SK-N-SH treated with all-trans-retinoic acid at 6 μM for 48 hours (cell line): Measurements from ENCODE around the gene FFAR4.

Experiments
- ATAC-seq: fragments of 200-7000 bp; cut with Tn5 transposase; 3 replicates; pipeline ENCODE4 v1.9.1; 2020; ENCODE audit warnings: mild to moderate bottlenecking, moderate library complexity
- ARNTL ChIP-seq: fragments of 450-650 bp; formaldehyde crosslinking; IDR thresholded peaks from 2 replicates; pipeline ENCODE4 v1.5.0; 2020; ENCODE audit warnings: low read depth, mild to moderate bottlenecking, moderate library complexity, borderline replicate concordance
- BACH2 ChIP-seq: fragments of 250-450 bp; sonication (Bioruptor Pico); IDR thresholded peaks from 2 replicates; pipeline ENCODE4 v1.9.0; 2021; ENCODE audit warnings: mild to moderate bottlenecking, borderline replicate concordance
- CSDC2 ChIP-seq: fragments of 250-450 bp; sonication (Bioruptor Pico); IDR thresholded peaks from 2 replicates; pipeline ENCODE4 v1.5.0; 2020; ENCODE audit warnings: mild to moderate bottlenecking, moderate library complexity
- ESRRG ChIP-seq: fragments of 250-450 bp; sonication (Bioruptor Pico); IDR thresholded peaks from 2 replicates; pipeline ENCODE4 v1.6.1; 2021; ENCODE audit warnings: mild to moderate bottlenecking
- GLIS3 ChIP-seq: fragments of 250-450 bp; sonication (Bioruptor Pico); IDR thresholded peaks from 2 replicates; pipeline ENCODE4 v1.5.0; 2020; ENCODE audit warnings: mild to moderate bottlenecking, moderate library complexity
- OSR1 ChIP-seq: fragments of 250-450 bp; sonication (Bioruptor Pico); IDR thresholded peaks from 2 replicates; pipeline ENCODE4 v1.8.0; 2022; ENCODE audit warnings: moderate library complexity, mild to moderate bottlenecking, inconsistent platforms
- PPARA ChIP-seq: fragments of 250-450 bp; sonication (Bioruptor Pico); IDR thresholded peaks from 2 replicates; pipeline ENCODE4 v1.5.0; 2020; ENCODE audit warnings: mild to moderate bottlenecking, borderline replicate concordance
- RARB ChIP-seq: fragments of 250-450 bp; sonication (Bioruptor Pico); IDR thresholded peaks from 2 replicates; pipeline ENCODE4 v1.8.0; 2021; ENCODE audit warnings: mild to moderate bottlenecking, moderate library complexity
- SNAI2 ChIP-seq: fragments of 250-450 bp; sonication (Bioruptor Pico); IDR thresholded peaks from 2 replicates; pipeline ENCODE4 v1.5.0; 2020; ENCODE audit warnings: mild to moderate bottlenecking, moderate library complexity
- TCF4 ChIP-seq: fragments of 250-450 bp; sonication (Bioruptor Pico); IDR thresholded peaks from 2 replicates; pipeline ENCODE4 v1.8.0; 2021; ENCODE audit warnings: mild to moderate bottlenecking, moderate library complexity, borderline replicate concordance
- TOX ChIP-seq: fragments of 250-450 bp; sonication (Bioruptor Pico); IDR thresholded peaks from 2 replicates; pipeline ENCODE4 v1.8.0; 2021; ENCODE audit warnings: mild to moderate bottlenecking, moderate library complexity, borderline replicate concordance
- ZC3H10 ChIP-seq: fragments of 250-450 bp; sonication (Bioruptor Pico); IDR thresholded peaks from 2 replicates; pipeline ENCODE4 v1.5.1; 2021; ENCODE audit warnings: mild to moderate bottlenecking, moderate library complexity
- ZFP3 ChIP-seq: fragments of 250-450 bp; sonication (Bioruptor Pico); IDR thresholded peaks from 2 replicates; pipeline ENCODE4 v1.5.0; 2020; ENCODE audit warnings: mild to moderate bottlenecking, moderate library complexity
- ZNF565 ChIP-seq: fragments of 450-650 bp; formaldehyde crosslinking; conservative IDR thresholded peaks from 2 replicates; pipeline ENCODE4 v1.5.0; 2020; ENCODE audit warnings: low read depth, mild to moderate bottlenecking, moderate library complexity
- ZNF70 ChIP-seq: fragments of 450-650 bp; formaldehyde crosslinking; IDR thresholded peaks from 2 replicates; pipeline ENCODE4 v1.5.0; 2020; ENCODE audit warnings: mild to moderate bottlenecking, moderate library complexity
- ZNF8 ChIP-seq: fragments of 450-650 bp; formaldehyde crosslinking; IDR thresholded peaks from 2 replicates; pipeline ENCODE4 v1.5.0; 2020; ENCODE audit warnings: mild to moderate bottlenecking, moderate library complexity
- TF ChIP-seq, protein P1 (sequence below): fragments of 250-450 bp; sonication (Bioruptor Pico); IDR thresholded peaks from 2 replicates; pipeline ENCODE4 v1.8.0; 2020; ENCODE audit warnings: mild to moderate bottlenecking, moderate library complexity, borderline replicate concordance
- TF ChIP-seq, protein P2 (sequence below): fragments of 250-450 bp; sonication (Bioruptor Pico); IDR thresholded peaks from 2 replicates; pipeline ENCODE4 v1.5.1; 2021; ENCODE audit warnings: mild to moderate bottlenecking, moderate library complexity
- TF ChIP-seq, protein P3 (sequence below): fragments of 250-450 bp; sonication (Bioruptor Pico); IDR thresholded peaks from 2 replicates; pipeline ENCODE4 v1.8.0; 2021; ENCODE audit warnings: low read depth, mild to moderate bottlenecking, moderate library complexity, borderline replicate concordance

The FFAR4 gene

DNA sequence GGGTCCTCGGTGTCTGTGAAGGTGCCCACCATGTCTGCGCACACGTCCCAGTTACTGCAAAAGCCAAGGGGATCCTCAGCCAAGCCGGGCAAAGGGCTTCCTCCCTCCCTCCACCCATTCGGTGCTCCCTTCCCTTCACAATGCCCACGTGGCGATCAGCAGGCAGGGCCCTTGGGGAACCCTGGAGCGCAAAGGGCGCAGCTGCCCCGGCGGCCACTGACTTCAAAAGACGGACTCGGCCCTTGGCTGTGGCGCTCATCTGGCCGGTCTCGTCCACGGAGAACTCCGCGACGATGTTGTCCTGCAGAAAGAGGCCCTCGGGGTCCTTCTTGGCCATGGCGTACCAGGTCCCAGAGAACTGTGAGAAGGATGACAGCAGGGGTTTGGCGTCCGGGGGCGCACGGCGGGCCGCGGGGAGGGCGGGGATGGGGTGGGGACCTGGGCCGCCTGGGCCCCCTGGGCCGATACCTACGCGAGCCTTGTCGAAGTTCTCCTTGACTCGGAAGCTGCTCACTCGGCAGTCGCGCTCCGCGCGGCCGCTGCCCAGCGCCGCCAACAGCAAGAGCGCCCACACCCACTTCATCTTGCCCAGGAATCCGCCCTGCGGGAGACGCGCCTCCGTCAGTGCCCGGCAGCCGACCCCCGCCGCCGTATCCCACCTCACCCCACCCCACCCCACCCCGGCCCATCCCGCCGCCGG lies 34.1 kb downstream of the FFAR4 start:
- ATAC-seq = peak; percentile 83
- 0 out of 2 replicates have a peak, but pooled peaks have one; percentile 35 for TF ChIP-seq ZNF8 (CRISPR knock-in tag)
- TF ChIP-seq ZNF70 (CRISPR knock-in tag) = no peak
- TF ChIP-seq, protein P1, sequence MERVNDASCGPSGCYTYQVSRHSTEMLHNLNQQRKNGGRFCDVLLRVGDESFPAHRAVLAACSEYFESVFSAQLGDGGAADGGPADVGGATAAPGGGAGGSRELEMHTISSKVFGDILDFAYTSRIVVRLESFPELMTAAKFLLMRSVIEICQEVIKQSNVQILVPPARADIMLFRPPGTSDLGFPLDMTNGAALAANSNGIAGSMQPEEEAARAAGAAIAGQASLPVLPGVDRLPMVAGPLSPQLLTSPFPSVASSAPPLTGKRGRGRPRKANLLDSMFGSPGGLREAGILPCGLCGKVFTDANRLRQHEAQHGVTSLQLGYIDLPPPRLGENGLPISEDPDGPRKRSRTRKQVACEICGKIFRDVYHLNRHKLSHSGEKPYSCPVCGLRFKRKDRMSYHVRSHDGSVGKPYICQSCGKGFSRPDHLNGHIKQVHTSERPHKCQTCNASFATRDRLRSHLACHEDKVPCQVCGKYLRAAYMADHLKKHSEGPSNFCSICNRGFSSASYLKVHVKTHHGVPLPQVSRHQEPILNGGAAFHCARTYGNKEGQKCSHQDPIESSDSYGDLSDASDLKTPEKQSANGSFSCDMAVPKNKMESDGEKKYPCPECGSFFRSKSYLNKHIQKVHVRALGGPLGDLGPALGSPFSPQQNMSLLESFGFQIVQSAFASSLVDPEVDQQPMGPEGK = no peak
- TF ChIP-seq ZNF565 (CRISPR knock-in tag) = no peak
- TF ChIP-seq CSDC2 (CRISPR knock-in tag) = no peak

DNA sequence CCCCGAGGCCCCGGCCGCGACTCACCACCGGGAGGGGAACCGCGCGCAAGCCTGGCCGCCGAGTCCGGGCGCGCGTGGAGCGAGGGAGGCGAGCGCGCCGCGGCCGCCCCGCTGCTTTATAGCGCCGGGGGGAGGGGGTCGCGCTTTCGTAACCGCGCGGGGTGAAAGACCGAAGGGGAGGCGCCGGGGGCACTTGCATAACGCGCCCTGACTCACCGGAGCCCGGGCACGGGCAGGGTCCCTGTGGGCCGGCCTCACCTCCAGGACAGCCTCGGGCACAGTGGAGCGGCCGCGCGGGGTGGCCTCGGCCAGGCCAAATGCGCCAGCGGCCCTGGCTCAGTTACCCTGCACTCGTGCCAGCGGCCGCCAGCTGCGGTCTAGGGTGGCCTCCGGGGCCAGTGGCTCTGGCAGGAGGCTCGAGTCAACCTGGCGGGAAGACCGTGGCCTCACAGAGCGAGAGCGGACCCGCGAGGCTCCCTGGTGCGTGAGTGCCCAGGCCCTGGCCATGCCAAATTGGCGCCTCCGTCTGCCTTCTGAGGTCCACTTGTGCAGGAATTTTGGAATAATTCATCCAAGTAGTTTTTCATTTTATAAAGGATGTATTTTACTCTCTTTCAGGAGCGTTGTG lies 34.8 kb downstream of the FFAR4 start, which contains the start of gene RBP4:
RBP4 (minus strand) TSS at position 90 of the 628 bp plus-strand sequence. CDS start 207 bp downstream, outside the sequence.
- ATAC-seq = peak; percentile 53
- TF ChIP-seq ZNF565 (CRISPR knock-in tag) (no peak), TCF4 (CRISPR knock-in tag) (no peak), GLIS3 (CRISPR knock-in tag) (no peak), ESRRG (CRISPR knock-in tag) (no peak), ZNF70 (CRISPR knock-in tag) (no peak), SNAI2 (CRISPR knock-in tag) (no peak), ARNTL (CRISPR knock-in tag) (no peak), ZFP3 (CRISPR knock-in tag) (no peak), BACH2 (no peak), ZC3H10 (CRISPR knock-in tag) (no peak), RARB (CRISPR knock-in tag) (no peak), PPARA (CRISPR knock-in tag) (no peak)
- TF ChIP-seq, protein P2, sequence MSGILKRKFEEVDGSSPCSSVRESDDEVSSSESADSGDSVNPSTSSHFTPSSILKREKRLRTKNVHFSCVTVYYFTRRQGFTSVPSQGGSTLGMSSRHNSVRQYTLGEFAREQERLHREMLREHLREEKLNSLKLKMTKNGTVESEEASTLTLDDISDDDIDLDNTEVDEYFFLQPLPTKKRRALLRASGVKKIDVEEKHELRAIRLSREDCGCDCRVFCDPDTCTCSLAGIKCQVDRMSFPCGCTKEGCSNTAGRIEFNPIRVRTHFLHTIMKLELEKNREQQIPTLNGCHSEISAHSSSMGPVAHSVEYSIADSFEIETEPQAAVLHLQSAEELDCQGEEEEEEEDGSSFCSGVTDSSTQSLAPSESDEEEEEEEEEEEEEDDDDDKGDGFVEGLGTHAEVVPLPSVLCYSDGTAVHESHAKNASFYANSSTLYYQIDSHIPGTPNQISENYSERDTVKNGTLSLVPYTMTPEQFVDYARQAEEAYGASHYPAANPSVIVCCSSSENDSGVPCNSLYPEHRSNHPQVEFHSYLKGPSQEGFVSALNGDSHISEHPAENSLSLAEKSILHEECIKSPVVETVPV (CRISPR knock-in tag) = no peak
- TF ChIP-seq, protein P3, sequence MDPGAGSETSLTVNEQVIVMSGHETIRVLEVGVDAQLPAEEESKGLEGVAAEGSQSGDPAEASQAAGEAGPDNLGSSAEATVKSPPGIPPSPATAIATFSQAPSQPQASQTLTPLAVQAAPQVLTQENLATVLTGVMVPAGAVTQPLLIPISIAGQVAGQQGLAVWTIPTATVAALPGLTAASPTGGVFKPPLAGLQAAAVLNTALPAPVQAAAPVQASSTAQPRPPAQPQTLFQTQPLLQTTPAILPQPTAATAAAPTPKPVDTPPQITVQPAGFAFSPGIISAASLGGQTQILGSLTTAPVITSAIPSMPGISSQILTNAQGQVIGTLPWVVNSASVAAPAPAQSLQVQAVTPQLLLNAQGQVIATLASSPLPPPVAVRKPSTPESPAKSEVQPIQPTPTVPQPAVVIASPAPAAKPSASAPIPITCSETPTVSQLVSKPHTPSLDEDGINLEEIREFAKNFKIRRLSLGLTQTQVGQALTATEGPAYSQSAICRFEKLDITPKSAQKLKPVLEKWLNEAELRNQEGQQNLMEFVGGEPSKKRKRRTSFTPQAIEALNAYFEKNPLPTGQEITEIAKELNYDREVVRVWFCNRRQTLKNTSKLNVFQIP (CRISPR knock-in tag) = no peak

DNA sequence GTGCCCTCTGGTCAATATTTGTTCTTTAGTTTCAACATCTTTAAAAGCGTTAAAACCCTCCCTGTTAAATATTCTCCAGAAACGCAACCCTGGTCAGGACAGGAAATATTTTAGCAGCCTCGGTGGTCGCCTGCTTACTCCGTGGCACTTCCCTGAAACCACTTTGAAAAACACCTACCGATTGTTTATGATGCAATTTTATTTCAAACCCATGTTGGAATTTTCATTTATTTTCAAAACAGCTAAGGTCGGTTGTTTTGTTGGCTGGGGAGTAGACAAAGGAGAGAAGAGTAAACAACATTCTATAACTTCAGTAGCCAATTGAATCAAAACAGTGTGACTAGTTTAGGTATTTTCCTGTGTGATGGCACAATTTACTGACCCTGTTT lies 35.3 kb downstream of the FFAR4 start:
- no peak for TF ChIP-seq ZC3H10 (CRISPR knock-in tag)
- TF ChIP-seq, protein P2 (CRISPR knock-in tag) = no peak
- TF ChIP-seq TOX (CRISPR knock-in tag) = no peak
- TF ChIP-seq TCF4 (CRISPR knock-in tag) = no peak
- no peak for TF ChIP-seq RARB (CRISPR knock-in tag)
- no peak for TF ChIP-seq BACH2
- ATAC-seq = no peak

DNA sequence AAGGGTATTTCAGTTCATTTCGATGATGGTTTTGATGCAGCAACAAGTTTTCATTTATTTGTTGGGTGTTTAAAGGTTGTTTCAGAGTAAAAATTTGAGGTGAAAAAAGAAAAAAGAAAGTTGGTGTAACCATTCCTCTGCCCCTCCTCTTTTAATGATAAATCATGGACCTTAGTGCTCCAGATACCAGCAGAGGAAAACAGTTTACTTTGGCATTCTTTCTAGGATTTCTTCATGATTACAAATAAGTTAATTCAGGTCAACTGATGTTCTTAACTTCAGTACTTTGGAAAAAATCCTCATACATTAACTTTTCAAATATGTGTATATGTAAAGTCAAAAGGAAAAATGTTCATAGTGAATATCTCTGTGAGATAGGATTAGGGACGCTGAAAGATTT lies 36.6 kb downstream of the FFAR4 start:
- no peak for TF ChIP-seq OSR1 (CRISPR knock-in tag)
- TF ChIP-seq ESRRG (CRISPR knock-in tag) = no peak
- TF ChIP-seq ZC3H10 (CRISPR knock-in tag) = no peak
- TF ChIP-seq, protein P3 (CRISPR knock-in tag) = no peak
- no peak for TF ChIP-seq CSDC2 (CRISPR knock-in tag)
- TF ChIP-seq, all 23 proteins: peak for 0
- ATAC-seq = no peak
